Measurements from ENCODE around the gene CTTN. TPM values are rescaled to one million over a fixed set of nuclear protein-coding genes. Genes with fewer than 3 reads are reported as not detected.
A peak's percentile ranks its signal among the peaks of the same experiment; 100 is the strongest.

CTTN gene
- total RNA-seq, 5 donors from 2014 or later (not counting 1 experiment from before 2014, with no cell fraction given): 0.44 to 3.6 (median 2.3) TPM

DNA sequence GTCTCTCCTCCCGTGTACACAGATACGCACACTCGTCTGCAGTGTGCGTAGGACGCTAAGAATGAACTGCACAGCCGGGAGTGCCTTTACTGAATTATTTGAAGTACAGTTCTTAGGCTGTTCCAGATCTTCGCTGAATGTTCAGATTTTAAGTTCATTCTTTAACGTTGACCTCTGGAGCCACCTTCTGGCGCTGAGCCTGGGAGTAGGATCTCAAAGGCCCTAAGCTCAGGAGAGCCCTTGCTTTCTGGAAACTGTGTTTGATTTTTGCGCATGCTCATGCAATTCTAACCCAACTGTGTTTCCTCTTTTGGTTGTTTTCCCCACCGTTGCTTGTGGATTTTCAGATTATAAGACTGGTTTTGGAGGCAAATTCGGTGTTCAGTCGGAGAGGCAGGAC, 22.8 kb downstream of the CTTN start:
- Mint-ChIP-seq H3K4me1 (peaks cover 0 to 9% (median 0%) of the 10 kb centered on the region in 3 donors), H3K4me3 (no peak overlapping the region), H3K27me3 (peaks cover 0 to 8% of the 10 kb centered on the region in 2 donors), H3K27ac (no peak overlapping the region), H3K9me3 (no peaks in the 10 kb centered on the region), H3K36me3 (no peaks in the 10 kb centered on the region)
- Histone ChIP-seq H3K4me1 (ENCODE audit: control insufficient read depth in 1 of 2, extremely low read depth in 1 of 2, insufficient read depth in 2 of 2, low read length in 2 of 2) (peaks cover 0 to 23% of the 10 kb centered on the region in 2 experiments), H3K27ac (ENCODE audit: low read length) (no peak overlapping the region), H3K36me3 (ENCODE audit: control insufficient read depth in 2 of 2, extremely low read depth in 1 of 2, insufficient read depth in 1 of 2, low read length in 1 of 2) (no peaks in the 10 kb centered on the region), H3K27me3 (replicated peaks in 1 of 2; ENCODE audit: control insufficient read depth in 2 of 2, extremely low read depth in 1 of 2, insufficient read depth in 2 of 2, low read length in 1 of 2) (peaks cover 0 to 43% of the 10 kb centered on the region in 2 experiments), H3K9me3 (no peaks in the 10 kb centered on the region), H3K4me3 (ENCODE audit: control insufficient read depth in 1 of 2, extremely low read depth in 1 of 2, low read length in 1 of 2) (no peak overlapping the region)
- ATAC-seq (replicated peaks in 1 of 4): no peak
- ChIA-PET CTCF (no interaction called here), POLR2A (no interaction called here)
- DNase-seq: no peak
- 77% methylated on average over 9 of the region's 13 CpGs for WGBS (ENCODE audit: insufficient coverage)

DNA sequence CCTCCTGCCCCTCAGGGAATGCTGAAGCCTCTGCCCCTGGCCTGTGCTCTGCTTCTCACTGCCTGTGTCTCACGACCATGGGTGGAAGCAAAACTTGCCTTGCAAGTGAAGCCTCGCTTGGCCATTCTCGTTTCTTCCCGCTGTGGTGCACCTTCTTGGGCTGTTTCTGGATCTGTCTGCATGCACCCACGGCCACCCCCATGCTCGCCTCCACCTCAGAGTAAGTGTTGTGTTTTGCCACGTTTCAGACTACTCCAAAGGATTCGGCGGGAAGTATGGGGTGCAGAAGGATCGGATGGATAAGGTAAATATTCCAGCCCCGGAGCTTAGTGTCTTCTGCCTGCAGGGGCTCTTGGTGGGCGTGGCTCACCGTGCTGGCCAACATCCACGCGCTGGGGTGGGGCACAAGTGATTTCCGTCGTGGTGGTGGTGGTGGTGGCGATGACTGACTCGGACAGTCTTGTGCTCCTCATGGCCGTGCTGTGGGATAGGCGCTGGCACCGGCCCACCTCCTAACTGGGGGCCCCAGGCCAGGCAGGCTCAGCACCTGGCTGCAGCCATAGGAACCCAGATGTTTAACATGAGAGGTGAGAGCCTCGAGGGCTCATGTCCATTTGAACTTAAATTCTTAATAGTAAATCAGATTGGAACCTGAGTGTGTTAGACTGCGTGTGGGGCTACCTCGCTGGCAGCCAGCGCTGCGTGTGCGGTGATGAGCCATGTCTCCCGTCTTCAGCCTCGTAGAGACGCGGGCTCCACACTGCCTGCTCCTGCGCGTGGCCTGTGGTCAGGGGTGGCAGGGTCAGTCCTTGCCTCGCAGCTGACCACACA, 24.6 kb downstream of the CTTN start:
- no peak for ATAC-seq (replicated peaks in 1 of 4)
- H3K9me3 ChIP-seq: no peaks in the 10 kb centered on the region
- Mint-ChIP-seq H3K27me3 (peaks cover 0 to 8% of the 10 kb centered on the region in 2 donors), H3K4me3 (no peak overlapping the region), H3K36me3 (no peaks in the 10 kb centered on the region), H3K9me3 (no peaks in the 10 kb centered on the region), H3K27ac (no peak overlapping the region), H3K4me1 (peaks cover 0 to 9% (median 0%) of the 10 kb centered on the region in 3 donors)
- no peak overlapping the region for H3K27ac ChIP-seq (ENCODE audit: low read length)
- CTCF ChIA-PET: no interaction called here
- POLR2A ChIA-PET: no interaction called here
- H3K27me3 ChIP-seq (replicated peaks in 1 of 2; ENCODE audit: control insufficient read depth in 2 of 2, extremely low read depth in 1 of 2, insufficient read depth in 2 of 2, low read length in 1 of 2): peaks cover 0 to 43% of the 10 kb centered on the region in 2 experiments
- no peak overlapping the region for H3K4me3 ChIP-seq (ENCODE audit: control insufficient read depth in 1 of 2, extremely low read depth in 1 of 2, low read length in 1 of 2)
- peaks cover 0 to 23% of the 10 kb centered on the region in 2 experiments for H3K4me1 ChIP-seq (ENCODE audit: control insufficient read depth in 1 of 2, extremely low read depth in 1 of 2, insufficient read depth in 2 of 2, low read length in 2 of 2)
- WGBS (ENCODE audit: insufficient coverage): 92% methylated on average over 32 of the region's 35 CpGs
- no peaks in the 10 kb centered on the region for H3K36me3 ChIP-seq (ENCODE audit: control insufficient read depth in 2 of 2, extremely low read depth in 1 of 2, insufficient read depth in 1 of 2, low read length in 1 of 2)
- DNase-seq: no peak

DNA sequence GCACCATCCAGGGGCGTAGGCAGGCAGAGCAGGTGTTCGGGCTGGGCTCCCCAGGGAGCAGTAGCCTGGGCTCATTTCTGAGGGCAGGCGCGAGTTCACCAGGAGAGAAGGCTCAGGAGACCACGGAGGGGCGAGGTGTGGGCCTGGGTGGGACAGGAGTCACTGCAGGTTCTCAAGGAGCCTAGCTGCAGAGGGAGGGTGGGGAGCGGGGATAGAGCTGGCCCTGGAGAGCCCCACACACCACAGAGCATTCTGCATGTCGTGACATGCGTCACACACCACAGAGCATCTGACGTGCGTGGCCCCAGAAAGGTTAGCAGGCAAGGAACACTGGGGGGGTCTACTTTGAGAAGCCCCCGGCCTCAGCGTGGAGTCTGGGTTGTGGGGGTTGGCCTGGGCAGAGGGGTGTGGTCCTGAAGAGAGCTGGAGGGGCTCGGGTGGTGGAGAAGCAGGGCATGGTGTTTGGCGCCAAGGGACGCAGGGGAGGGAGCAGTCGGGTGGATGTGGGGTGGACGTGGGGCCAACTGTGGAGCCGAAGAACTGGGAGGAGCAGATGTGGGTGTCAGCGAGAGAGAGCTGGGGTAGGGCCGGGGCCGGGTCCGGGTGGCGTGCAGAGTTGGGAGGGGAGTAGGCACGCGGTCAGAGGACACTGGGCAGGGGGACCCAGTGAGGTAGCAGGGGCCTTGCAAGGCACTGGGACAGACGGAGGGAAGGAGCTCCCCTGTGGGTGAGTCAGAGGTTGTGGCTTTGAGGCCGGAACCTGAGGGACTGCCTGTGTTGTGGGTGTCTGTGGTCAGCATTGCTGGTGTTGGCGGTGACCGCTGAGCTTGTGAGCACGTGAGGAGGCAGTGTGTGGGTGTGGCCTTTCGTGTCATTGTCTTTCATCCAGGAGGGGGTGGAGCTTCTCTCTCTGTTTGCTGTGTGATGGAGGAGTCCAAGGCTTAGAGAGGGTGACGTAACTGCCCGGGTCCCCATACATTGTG, 25.5 kb downstream of the CTTN start:
- Histone ChIP-seq H3K27me3 (replicated peaks in 1 of 2; ENCODE audit: control insufficient read depth in 2 of 2, extremely low read depth in 1 of 2, insufficient read depth in 2 of 2, low read length in 1 of 2) (peaks cover 0 to 42% of the 10 kb centered on the region in 2 experiments), H3K27ac (ENCODE audit: low read length) (no peak overlapping the region), H3K36me3 (ENCODE audit: control insufficient read depth in 2 of 2, extremely low read depth in 1 of 2, insufficient read depth in 1 of 2, low read length in 1 of 2) (no peaks in the 10 kb centered on the region), H3K4me3 (ENCODE audit: control insufficient read depth in 1 of 2, extremely low read depth in 1 of 2, low read length in 1 of 2) (no peak overlapping the region), H3K4me1 (ENCODE audit: control insufficient read depth in 1 of 2, extremely low read depth in 1 of 2, insufficient read depth in 2 of 2, low read length in 2 of 2) (peaks cover 0 to 23% of the 10 kb centered on the region in 2 experiments), H3K9me3 (no peaks in the 10 kb centered on the region)
- H3K4me3 Mint-ChIP-seq: no peak overlapping the region
- H3K4me1 Mint-ChIP-seq: peaks cover 0 to 9% (median 0%) of the 10 kb centered on the region in 3 donors
- no peaks in the 10 kb centered on the region for H3K36me3 Mint-ChIP-seq
- ATAC-seq (replicated peaks in 1 of 4): peak in 1 of 4 experiments; percentile 20
- POLR2A ChIA-PET: no interaction called here
- peak in 23 of 35 experiments; percentile 6 to 48 (median 26) for DNase-seq
- WGBS (ENCODE audit: insufficient coverage): 70% methylated on average over 30 of the region's 34 CpGs
- H3K9me3 Mint-ChIP-seq: no peaks in the 10 kb centered on the region
- H3K27me3 Mint-ChIP-seq: peaks cover 0 to 10% of the 10 kb centered on the region in 2 donors
- H3K27ac Mint-ChIP-seq: no peak overlapping the region
- CTCF ChIA-PET: no interaction called here

DNA sequence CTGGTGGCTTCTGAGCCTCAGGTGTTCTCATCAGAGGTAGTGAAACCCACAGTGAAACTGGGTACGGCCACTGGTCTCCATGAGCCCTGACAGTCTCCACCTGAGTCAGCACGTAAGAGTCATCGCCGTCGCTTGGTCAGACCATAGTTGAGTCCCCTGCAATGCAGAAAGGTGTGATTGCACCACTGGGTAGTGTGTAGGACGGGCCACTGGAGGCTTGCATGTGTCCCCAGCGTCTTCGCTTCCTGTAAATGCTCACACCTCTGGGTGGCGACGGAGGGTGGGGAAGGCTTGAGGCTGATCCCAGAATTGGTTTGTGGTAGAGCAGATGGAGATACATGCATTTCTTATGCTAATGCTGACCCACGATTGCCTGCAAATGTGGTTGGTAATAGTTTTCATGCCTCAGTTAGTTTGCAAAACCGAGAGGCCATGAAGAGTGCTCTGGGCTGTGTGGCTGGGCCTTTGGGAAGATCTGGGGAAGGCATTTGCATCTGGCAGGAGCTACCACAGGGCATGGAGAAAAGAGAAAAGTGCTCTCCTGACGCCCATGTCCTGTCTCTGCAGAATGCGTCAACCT, 26.5 kb downstream of the CTTN start:
- Mint-ChIP-seq H3K9me3 (no peaks in the 10 kb centered on the region), H3K4me1 (peaks cover 0 to 9% (median 0%) of the 10 kb centered on the region in 3 donors), H3K27ac (no peak overlapping the region), H3K4me3 (no peak overlapping the region), H3K27me3 (peaks cover 0 to 12% of the 10 kb centered on the region in 2 donors), H3K36me3 (no peaks in the 10 kb centered on the region)
- WGBS (ENCODE audit: insufficient coverage): 86% methylated on average over 12 of the region's 14 CpGs
- H3K4me1 ChIP-seq (ENCODE audit: control insufficient read depth in 1 of 2, extremely low read depth in 1 of 2, insufficient read depth in 2 of 2, low read length in 2 of 2): peaks cover 0 to 23% of the 10 kb centered on the region in 2 experiments
- DNase-seq: no peak
- H3K9me3 ChIP-seq: no peaks in the 10 kb centered on the region
- no peak overlapping the region for H3K4me3 ChIP-seq (ENCODE audit: control insufficient read depth in 1 of 2, extremely low read depth in 1 of 2, low read length in 1 of 2)
- peaks cover 0 to 51% of the 10 kb centered on the region in 2 experiments for H3K27me3 ChIP-seq (replicated peaks in 1 of 2; ENCODE audit: control insufficient read depth in 2 of 2, extremely low read depth in 1 of 2, insufficient read depth in 2 of 2, low read length in 1 of 2)
- CTCF ChIA-PET: no interaction called here
- POLR2A ChIA-PET: no interaction called here
- ATAC-seq (replicated peaks in 1 of 4): no peak
- no peak overlapping the region for H3K27ac ChIP-seq (ENCODE audit: low read length)
- H3K36me3 ChIP-seq (ENCODE audit: control insufficient read depth in 2 of 2, extremely low read depth in 1 of 2, insufficient read depth in 1 of 2, low read length in 1 of 2): no peaks in the 10 kb centered on the region

DNA sequence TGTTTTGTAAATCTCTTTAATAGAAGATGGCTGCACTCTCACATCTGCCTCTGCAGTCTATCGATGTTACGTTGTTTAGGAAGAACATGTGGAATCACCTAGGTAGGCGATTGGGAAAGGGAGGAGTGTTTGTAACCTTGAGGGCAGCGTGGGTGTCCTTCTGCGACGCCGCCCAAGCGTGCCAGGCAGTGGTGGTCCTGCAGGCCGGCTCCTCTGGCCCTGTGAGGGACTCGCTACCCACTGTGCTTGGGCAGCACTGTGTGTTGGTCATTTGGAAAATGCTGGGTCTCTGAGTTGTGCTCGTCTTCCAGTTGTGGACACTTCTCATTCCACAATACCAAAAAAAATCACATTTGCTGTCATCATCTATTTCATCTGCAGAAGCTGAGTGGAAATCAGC, 29.1 kb downstream of the CTTN start:
- no peak overlapping the region for H3K27ac Mint-ChIP-seq
- H3K36me3 ChIP-seq (ENCODE audit: control insufficient read depth in 2 of 2, extremely low read depth in 1 of 2, insufficient read depth in 1 of 2, low read length in 1 of 2): no peaks in the 10 kb centered on the region
- no peaks in the 10 kb centered on the region for H3K36me3 Mint-ChIP-seq
- POLR2A ChIA-PET: no interaction called here
- no peak overlapping the region for H3K4me3 ChIP-seq (ENCODE audit: control insufficient read depth in 1 of 2, extremely low read depth in 1 of 2, low read length in 1 of 2)
- H3K4me1 ChIP-seq (ENCODE audit: control insufficient read depth in 1 of 2, extremely low read depth in 1 of 2, insufficient read depth in 2 of 2, low read length in 2 of 2): peaks cover 0 to 23% of the 10 kb centered on the region in 2 experiments
- no peak overlapping the region for H3K4me3 Mint-ChIP-seq
- no peak overlapping the region for H3K27ac ChIP-seq (ENCODE audit: low read length)
- H3K9me3 ChIP-seq: no peaks in the 10 kb centered on the region
- no peaks in the 10 kb centered on the region for H3K9me3 Mint-ChIP-seq
- CTCF ChIA-PET: no interaction called here
- H3K27me3 ChIP-seq (replicated peaks in 1 of 2; ENCODE audit: control insufficient read depth in 2 of 2, extremely low read depth in 1 of 2, insufficient read depth in 2 of 2, low read length in 1 of 2): peaks cover 0 to 59% of the 10 kb centered on the region in 2 experiments
- H3K4me1 Mint-ChIP-seq: peaks cover 0 to 9% (median 0%) of the 10 kb centered on the region in 3 donors
- peaks cover 0 to 9% of the 10 kb centered on the region in 2 donors for H3K27me3 Mint-ChIP-seq
- 89% methylated on average over 7 of the region's 11 CpGs for WGBS (ENCODE audit: insufficient coverage)
- DNase-seq (no peak), ATAC-seq (replicated peaks in 1 of 4) (no peak)
